H1 (cell line): ENCODE measurements around the gene GPR156. TPM values are rescaled to one million over a fixed set of nuclear protein-coding genes. Genes with fewer than 3 reads are reported as not detected.

ENCODE experiments used
- CTCF ChIA-PET: fragments of 300-600 bp; sonication (Branson Sonifier 250); formaldehyde crosslinking; loops from one replicate; lab custom pipeline; 2021; ENCODE audit not compliant: partially characterized antibody; lab: Charles Lee
- POLR2A ChIA-PET: fragments of 300-600 bp; sonication (Branson Sonifier 250); formaldehyde crosslinking; loops from one replicate; lab custom pipeline; 2021; ENCODE audit warnings: inconsistent platforms; ENCODE audit not compliant: partially characterized antibody; lab: Charles Lee
- DNase-seq, 2 experiments: peaks; one replicate each; pipeline versions ENCODE4 v3.0.0 to v3.0.0-alpha.2; 2010 to 2022; ENCODE audit warnings: low spot score in 2 of 2, low read depth in 1 of 2, mixed read lengths in 1 of 2
- FAIRE-seq: peaks from 2 replicates; lab custom pipeline; 2011; peaks lifted over from hg19 to GRCh38; lab: Jason Lieb, UNC
- H2AFZ ChIP-seq: 2 replicates; pipeline ENCODE4 v1.8.1; 2012; ENCODE audit warnings: low read length, inconsistent platforms
- H2AK5ac ChIP-seq: 2 replicates; pipeline ENCODE4 v1.6.1; 2013; ENCODE audit warnings: low read depth, low read length
- H2BK120ac ChIP-seq: replicated peaks from 2 replicates; pipeline ENCODE3; 2013; ENCODE audit warnings: low read depth, low read length, inconsistent platforms
- H2BK12ac ChIP-seq: 2 replicates; pipeline ENCODE4 v1.6.1; 2013; ENCODE audit warnings: low read depth, low read length
- H2BK15ac ChIP-seq: 2 replicates; pipeline ENCODE4 v1.6.1; 2013; ENCODE audit warnings: low read length
- H2BK20ac ChIP-seq: 2 replicates; pipeline ENCODE4 v1.6.1; 2013; ENCODE audit warnings: low read length
- H2BK5ac ChIP-seq: 2 replicates; pipeline ENCODE4 v1.6.1; 2013; ENCODE audit warnings: low read depth, low read length
- H3K14ac ChIP-seq: 2 replicates; pipeline ENCODE4 v1.6.1; 2013; ENCODE audit warnings: inconsistent platforms; ENCODE audit not compliant: insufficient read length
- H3K18ac ChIP-seq: 2 replicates; pipeline ENCODE4 v1.6.1; 2013; ENCODE audit warnings: low read length; ENCODE audit errors: extremely low read depth
- H3K23ac ChIP-seq: 2 replicates; pipeline ENCODE4 v1.6.1; 2013; ENCODE audit warnings: inconsistent platforms; ENCODE audit not compliant: insufficient read length
- H3K23me2 ChIP-seq: 2 replicates; pipeline ENCODE4 v1.6.1; 2013; ENCODE audit warnings: low read depth, low read length
- H3K27ac ChIP-seq: 2 replicates; pipeline ENCODE4 v1.6.1; 2011; ENCODE audit warnings: low read depth, low read length, inconsistent platforms
- H3K27me3 ChIP-seq, 4 experiments: replicated peaks in 1 of 4; 1 replicate in 1 of 4; 2 replicates in 3 of 4; pipeline versions ENCODE4 v1.6.1 to v1.8.1; 2011 to 2013; ENCODE audit warnings: low read length in 3 of 4, mild to moderate bottlenecking in 3 of 4, inconsistent platforms in 2 of 4, mixed read lengths in 2 of 4, moderate library complexity in 1 of 4; ENCODE audit not compliant: control insufficient read depth in 3 of 4, insufficient read depth in 3 of 4; ENCODE audit errors: extremely low read depth in 1 of 4
- H3K36me3 ChIP-seq, 4 experiments: 2 replicates each; pipeline versions ENCODE4 v1.6.1 to v1.8.1; 2011 to 2013; ENCODE audit warnings: mild to moderate bottlenecking in 4 of 4, low read length in 3 of 4, moderate library complexity in 2 of 4, control low read depth in 1 of 4, inconsistent platforms in 1 of 4; ENCODE audit not compliant: insufficient read depth in 4 of 4, control insufficient read depth in 2 of 4
- H3K4ac ChIP-seq: replicated peaks from 2 replicates; pipeline ENCODE3; 2013; ENCODE audit warnings: low read length, low read depth, mixed read lengths, inconsistent platforms; ENCODE audit not compliant: insufficient read length
- H3K4me1 ChIP-seq, 4 experiments: replicated peaks in 1 of 4; 1 replicate in 1 of 4; 2 replicates in 3 of 4; pipeline versions ENCODE4 v1.6.1 to v1.8.1; 2011 to 2013; ENCODE audit warnings: low read length in 3 of 4, inconsistent platforms in 2 of 4, mixed read lengths in 1 of 4; ENCODE audit not compliant: insufficient read depth in 4 of 4, control insufficient read depth in 3 of 4
- H3K4me2 ChIP-seq, 2 experiments: 2 replicates each; pipeline versions ENCODE4 v1.6.1 to v1.8.1; 2011 to 2013; ENCODE audit warnings: low read depth in 2 of 2, low read length in 2 of 2, control low read depth in 1 of 2, inconsistent platforms in 1 of 2, mild to moderate bottlenecking in 1 of 2; ENCODE audit not compliant: insufficient read depth in 1 of 2
- H3K4me3 ChIP-seq, 4 experiments: fragments of 200-600, 300-600 bp in 1 of 4; sonication (generic), shearing (Covaris generic), sonication (Bioruptor Twin) in 1 of 4; 2 replicates each; pipeline versions ENCODE4 v1.5.1 to v1.8.1; 2011 to 2016; ENCODE audit warnings: low read length in 4 of 4, low read depth in 3 of 4, control low read depth in 2 of 4, inconsistent platforms in 2 of 4, mild to moderate bottlenecking in 2 of 4, mixed read lengths in 1 of 4, moderate library complexity in 1 of 4; ENCODE audit not compliant: insufficient read depth in 2 of 4; ENCODE audit errors: extremely low read depth in 1 of 4
- H3K56ac ChIP-seq: replicated peaks from 2 replicates; pipeline ENCODE3; 2013; ENCODE audit warnings: low read depth, mild to moderate bottlenecking, mixed read lengths, low read length, inconsistent platforms; ENCODE audit not compliant: insufficient read length
- H3K79me1 ChIP-seq: 2 replicates; pipeline ENCODE4 v1.6.1; 2013; ENCODE audit warnings: low read depth, low read length, control low read depth
- H3K79me2 ChIP-seq, 2 experiments: 2 replicates each; pipeline versions ENCODE4 v1.6.1 to v1.8.1; 2012 to 2013; ENCODE audit warnings: low read length in 2 of 2, mild to moderate bottlenecking in 2 of 2, inconsistent platforms in 1 of 2; ENCODE audit not compliant: insufficient read depth in 2 of 2, control insufficient read depth in 1 of 2
- H3K9ac ChIP-seq, 4 experiments: replicated peaks in 1 of 4; 1 replicate in 1 of 4; 2 replicates in 3 of 4; pipeline versions ENCODE4 v1.6.1 to v1.8.1; 2011 to 2013; ENCODE audit warnings: low read depth in 3 of 4, low read length in 3 of 4, control low read depth in 2 of 4, mild to moderate bottlenecking in 2 of 4, moderate library complexity in 2 of 4, inconsistent platforms in 1 of 4; ENCODE audit errors: extremely low read depth in 1 of 4
- H3K9me3 ChIP-seq, 2 experiments: 2 replicates each; pipeline versions ENCODE4 v1.6.1 to v1.8.1; 2012 to 2013; ENCODE audit warnings: mild to moderate bottlenecking in 2 of 2, moderate library complexity in 2 of 2, control low read depth in 1 of 2, inconsistent platforms in 1 of 2, low read depth in 1 of 2, low read length in 1 of 2, mixed read lengths in 1 of 2; ENCODE audit not compliant: insufficient read depth in 2 of 2
- H4K20me1 ChIP-seq, 2 experiments: replicated peaks in 1 of 2; 2 replicates each; pipeline versions ENCODE3 to v1.8.1; 2011 to 2013; ENCODE audit warnings: inconsistent platforms in 2 of 2, low read length in 2 of 2, mild to moderate bottlenecking in 1 of 2; ENCODE audit not compliant: insufficient read depth in 2 of 2, control insufficient read depth in 1 of 2
- H4K5ac ChIP-seq: 2 replicates; pipeline ENCODE4 v1.6.1; 2013; ENCODE audit warnings: low read length, low read depth, mixed read lengths, inconsistent platforms; ENCODE audit not compliant: insufficient read length
- H4K8ac ChIP-seq: 2 replicates; pipeline ENCODE4 v1.8.0; 2013; ENCODE audit warnings: mild to moderate bottlenecking, moderate library complexity, low read length, inconsistent platforms; ENCODE audit not compliant: insufficient read depth; ENCODE audit errors: extremely low read depth
- H4K91ac ChIP-seq: replicated peaks from 2 replicates; pipeline ENCODE3; 2013; ENCODE audit warnings: low read length, mixed read lengths, inconsistent platforms; ENCODE audit not compliant: insufficient read length
- BACH1 ChIP-seq: IDR thresholded peaks from 2 replicates; pipeline ENCODE4 v1.6.1; 2012; ENCODE audit warnings: low read length, improper control_type of control experiment
- CTBP2 ChIP-seq: IDR thresholded peaks from 2 replicates; pipeline ENCODE4 v1.7.0; 2011; ENCODE audit warnings: borderline replicate concordance, mild to moderate bottlenecking, moderate library complexity, mixed read lengths, low read length; ENCODE audit not compliant: insufficient read depth, insufficient read length
- GTF2F1 ChIP-seq: IDR thresholded peaks from 2 replicates; pipeline ENCODE4 v1.6.1; 2012; ENCODE audit warnings: low read depth, low read length, improper control_type of control experiment, borderline replicate concordance
- NANOG ChIP-seq: IDR thresholded peaks from 2 replicates; pipeline ENCODE4 v1.6.1; 2011; ENCODE audit warnings: low read length, low read depth, mild to moderate bottlenecking, inconsistent platforms; ENCODE audit not compliant: insufficient read depth, poor library complexity, severe bottlenecking
- POLR2AphosphoS5 ChIP-seq: IDR thresholded peaks from 2 replicates; pipeline ENCODE4 v1.6.1; 2011; ENCODE audit warnings: low read depth, low read length
- SP1 ChIP-seq: IDR thresholded peaks from 2 replicates; pipeline ENCODE4 v1.6.1; 2011; ENCODE audit warnings: low read depth, low read length
- SP2 ChIP-seq: IDR thresholded peaks from 2 replicates; pipeline ENCODE4 v1.6.1; 2012; ENCODE audit warnings: mild to moderate bottlenecking, low read length, inconsistent platforms
- TBP ChIP-seq: IDR thresholded peaks from 2 replicates; pipeline ENCODE4 v1.6.1; 2011; ENCODE audit warnings: low read depth, low read length, improper control_type of control experiment
- TEAD4 ChIP-seq: IDR thresholded peaks from 2 replicates; pipeline ENCODE4 v1.6.1; 2012; ENCODE audit warnings: low read depth, low read length, inconsistent platforms, mixed read lengths
- WGBS, 2 experiments: shearing (Covaris generic) in 1 of 2; methylation state at CpG; one replicate each; pipeline versions ENCODE4 v1.1.6 to v1.1.7; 2013 to 2015; ENCODE audit warnings: low lambda C conversion rate in 2 of 2, mixed read lengths in 2 of 2, inconsistent platforms in 1 of 2, low coverage in 1 of 2, missing lambda C conversion rate in 1 of 2; ENCODE audit not compliant: insufficient replicate concordance in 2 of 2, insufficient coverage in 1 of 2, insufficient read length in 1 of 2; ENCODE audit errors: extremely low coverage in 1 of 2, missing lambda C conversion rate in 1 of 2; 5-methylcytosine and 5-hydroxymethylcytosine counted together
- polyA plus RNA-seq, 7 experiments: library from polyadenylated mRNA; depleted of rRNA in 3 of 7; stranded (reverse) in 5 of 7; unstranded in 2 of 7; fragments of >200 nt in 5 of 7; fragments of 200-250 nt in 2 of 7; gene quantifications; 1 replicate in 5 of 7; 2 replicates in 1 of 7; 4 replicates in 1 of 7; pipeline versions ENCODE4 v1.2.1 to v1.2.3, GENCODE V29; 2011 to 2013; ENCODE audit warnings: missing spikeins in 2 of 7, mixed read lengths in 2 of 7
- total RNA-seq: library from RNA; stranded (reverse); fragmentation: NEBNext Ultra II Directional; extraction: Animal tissue kit (Norgen Biotek cat#: 25700); gene quantifications from 2 replicates; pipeline ENCODE4 v1.2.1, GENCODE V29; 2021
- TF ChIP-seq, protein P1 (sequence below): IDR thresholded peaks from 2 replicates; pipeline ENCODE4 v1.6.1; 2011; ENCODE audit warnings: low read length, improper control_type of control experiment
- TF ChIP-seq, protein P2 (sequence below): IDR thresholded peaks from 2 replicates; pipeline ENCODE4 v1.6.1; 2012; ENCODE audit warnings: inconsistent platforms
- TF ChIP-seq, protein P3 (sequence below): IDR thresholded peaks from 2 replicates; pipeline ENCODE4 v1.6.1; 2011; ENCODE audit warnings: low read depth, mild to moderate bottlenecking, low read length; ENCODE audit not compliant: insufficient read depth

Gene GPR156
- total and polyA plus RNA-seq, 2 of the 8 experiments (the other 6 are each of a cell fraction or from before 2014, with no cell fraction given): 1.6 to 1.8 TPM

DNA sequence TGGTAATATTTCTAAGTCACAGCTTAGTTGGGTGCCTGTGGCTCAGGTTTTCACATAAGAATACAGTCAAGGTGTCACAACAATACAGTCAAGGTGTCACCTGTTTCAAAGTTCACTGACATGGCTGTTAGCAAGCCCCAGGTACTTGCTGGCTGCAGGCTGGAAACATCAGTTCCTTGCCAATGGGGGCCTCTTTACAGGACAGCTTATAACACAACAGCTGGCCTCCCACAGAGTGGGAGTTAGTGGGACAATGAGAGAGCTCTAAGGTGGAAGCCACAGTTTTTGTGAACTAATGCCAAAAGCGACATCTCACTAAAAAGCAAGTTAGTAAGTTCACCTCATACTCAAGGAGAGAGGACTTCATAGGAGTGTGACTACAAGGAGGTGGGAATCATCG is 45.4 kb downstream of the GPR156 start:
- no peak overlapping the region for H3K9ac ChIP-seq
- H4K5ac ChIP-seq: no peak overlapping the region
- H2AFZ ChIP-seq: no peak overlapping the region
- H2BK15ac ChIP-seq: no peak overlapping the region
- WGBS, 2 experiments: 92% methylated on average over 2 of the region's 2 CpGs; no CpG with 5 or more reads in 1 of the 2 experiments
- DNase-seq (no peak), FAIRE-seq (no peak)
- H4K91ac ChIP-seq: no peak overlapping the region
- no peak overlapping the region for H2BK20ac ChIP-seq
- H3K36me3 ChIP-seq: no peaks in the 10 kb centered on the region
- no peak overlapping the region for H3K14ac ChIP-seq
- H3K23me2 ChIP-seq: no peaks in the 10 kb centered on the region
- H3K4me1 ChIP-seq: no peaks in the 10 kb centered on the region; a peak in 1 of 7 replicates
- H3K4me2 ChIP-seq: no peak overlapping the region
- no peak overlapping the region for H3K4ac ChIP-seq
- no peaks in the 10 kb centered on the region for H4K20me1 ChIP-seq
- H4K8ac ChIP-seq: no peak overlapping the region
- POLR2A ChIA-PET: interaction anchor here (0.6 to 1.2 kb wide), 3 partner anchors 178 to 220 kb away, joined by 3 to 4 read pairs (median 3); no protein-coding TSS in a partner anchor
- H3K18ac ChIP-seq: no peak overlapping the region
- no peak overlapping the region for H2AK5ac ChIP-seq
- H3K27ac ChIP-seq: no peak overlapping the region
- H3K79me1 ChIP-seq: no peaks in the 10 kb centered on the region
- no peaks in the 10 kb centered on the region for H3K27me3 ChIP-seq
- H3K79me2 ChIP-seq: no peaks in the 10 kb centered on the region
- no peak overlapping the region for H2BK5ac ChIP-seq
- no peak overlapping the region for H3K56ac ChIP-seq
- no peak overlapping the region for H3K23ac ChIP-seq
- no peak overlapping the region for H2BK12ac ChIP-seq
- no peaks in the 10 kb centered on the region for H3K9me3 ChIP-seq
- no peak overlapping the region for H2BK120ac ChIP-seq
- CTCF ChIA-PET: interaction anchor here (1.5 kb wide), 1 partner anchor 177 kb away, joined by 4 read pairs; no protein-coding TSS in a partner anchor
- H3K4me3 ChIP-seq: no peak overlapping the region
- TF ChIP-seq NANOG (no peak), POLR2AphosphoS5 (no peak), GTF2F1 (no peak), TBP (no peak), SP1 (no peak), CTBP2 (no peak), BACH1 (no peak), TEAD4 (no peak), SP2 (no peak)
- TF ChIP-seq, protein P1, sequence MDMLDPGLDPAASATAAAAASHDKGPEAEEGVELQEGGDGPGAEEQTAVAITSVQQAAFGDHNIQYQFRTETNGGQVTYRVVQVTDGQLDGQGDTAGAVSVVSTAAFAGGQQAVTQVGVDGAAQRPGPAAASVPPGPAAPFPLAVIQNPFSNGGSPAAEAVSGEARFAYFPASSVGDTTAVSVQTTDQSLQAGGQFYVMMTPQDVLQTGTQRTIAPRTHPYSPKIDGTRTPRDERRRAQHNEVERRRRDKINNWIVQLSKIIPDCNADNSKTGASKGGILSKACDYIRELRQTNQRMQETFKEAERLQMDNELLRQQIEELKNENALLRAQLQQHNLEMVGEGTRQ: no peak
- TF ChIP-seq, protein P2, sequence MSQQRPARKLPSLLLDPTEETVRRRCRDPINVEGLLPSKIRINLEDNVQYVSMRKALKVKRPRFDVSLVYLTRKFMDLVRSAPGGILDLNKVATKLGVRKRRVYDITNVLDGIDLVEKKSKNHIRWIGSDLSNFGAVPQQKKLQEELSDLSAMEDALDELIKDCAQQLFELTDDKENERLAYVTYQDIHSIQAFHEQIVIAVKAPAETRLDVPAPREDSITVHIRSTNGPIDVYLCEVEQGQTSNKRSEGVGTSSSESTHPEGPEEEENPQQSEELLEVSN: no peak
- TF ChIP-seq, protein P3, sequence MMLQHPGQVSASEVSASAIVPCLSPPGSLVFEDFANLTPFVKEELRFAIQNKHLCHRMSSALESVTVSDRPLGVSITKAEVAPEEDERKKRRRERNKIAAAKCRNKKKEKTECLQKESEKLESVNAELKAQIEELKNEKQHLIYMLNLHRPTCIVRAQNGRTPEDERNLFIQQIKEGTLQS: no peak
